Tibial artery (tissue), 4 donors: Measurements from ENCODE around the gene AGBL1.

Experiments
- DNase-seq, 2 donors: peaks; one replicate each; pipeline ENCODE4 v3.0.0-alpha.2; 2019
- H3K27ac ChIP-seq, 2 donors: fragments of 200-600 bp; sonication (generic) in 1 of 2; 1 replicate in 1 of 2; 2 replicates in 1 of 2; pipeline ENCODE4 v1.5.1; 2018 to 2019; ENCODE audit warnings: mild to moderate bottlenecking in 1 of 2
- H3K27me3 ChIP-seq, 2 donors: fragments of 200-600 bp; sonication (generic) in 1 of 2; one replicate each; pipeline versions ENCODE4 v1.5.1 to v1.6.0; 2016 to 2019
- H3K36me3 ChIP-seq, 3 donors: fragments of 200-600 bp; sonication (generic) in 2 of 3; one replicate each; pipeline ENCODE4 v1.5.1; 2016 to 2019; ENCODE audit warnings: mild to moderate bottlenecking in 2 of 3
- H3K4me1 ChIP-seq, 4 donors: fragments of 200-600 bp; sonication (generic) in 2 of 4; 1 replicate in 3 of 4; 2 replicates in 1 of 4; pipeline ENCODE4 v1.5.1; 2016 to 2019
- H3K4me3 ChIP-seq, 2 donors: fragments of 200-600 bp; sonication (generic) in 1 of 2; 1 replicate in 1 of 2; 2 replicates in 1 of 2; pipeline ENCODE4 v1.5.1; 2018 to 2019; ENCODE audit warnings: mild to moderate bottlenecking in 2 of 2
- H3K9me3 ChIP-seq, 3 donors: fragments of 200-600 bp; sonication (generic) in 1 of 3; one replicate each; pipeline ENCODE4 v1.5.1; 2016 to 2019
- intact Hi-C: fragments of 100-400 bp; cut with DNase I; formaldehyde crosslinking; loops from one replicate; pipeline ENCODE4 v1.15.0; 2023; ENCODE audit warnings: low total_unique reads
- TF ChIP-seq, protein P1 (sequence below), 2 experiments: fragments of 200-600 bp in 1 of 2; fragments of 450-650 bp in 1 of 2; IDR thresholded peaks; one replicate each; pipeline ENCODE4 v1.5.1; 2017 to 2019; ENCODE audit warnings: antibody characterized with exemption in 2 of 2, mild to moderate bottlenecking in 1 of 2, moderate library complexity in 1 of 2

Gene AGBL1

GRCh38 chr15:86337071-86337470, 257.4 kb downstream of the AGBL1 start:
- H3K4me1 ChIP-seq: no peaks in the 10 kb centered on the region
- H3K27me3 ChIP-seq: no peaks in the 10 kb centered on the region
- intact Hi-C loops: no loop called here
- H3K4me3 ChIP-seq: no peak overlapping the region
- TF ChIP-seq, protein P1, sequence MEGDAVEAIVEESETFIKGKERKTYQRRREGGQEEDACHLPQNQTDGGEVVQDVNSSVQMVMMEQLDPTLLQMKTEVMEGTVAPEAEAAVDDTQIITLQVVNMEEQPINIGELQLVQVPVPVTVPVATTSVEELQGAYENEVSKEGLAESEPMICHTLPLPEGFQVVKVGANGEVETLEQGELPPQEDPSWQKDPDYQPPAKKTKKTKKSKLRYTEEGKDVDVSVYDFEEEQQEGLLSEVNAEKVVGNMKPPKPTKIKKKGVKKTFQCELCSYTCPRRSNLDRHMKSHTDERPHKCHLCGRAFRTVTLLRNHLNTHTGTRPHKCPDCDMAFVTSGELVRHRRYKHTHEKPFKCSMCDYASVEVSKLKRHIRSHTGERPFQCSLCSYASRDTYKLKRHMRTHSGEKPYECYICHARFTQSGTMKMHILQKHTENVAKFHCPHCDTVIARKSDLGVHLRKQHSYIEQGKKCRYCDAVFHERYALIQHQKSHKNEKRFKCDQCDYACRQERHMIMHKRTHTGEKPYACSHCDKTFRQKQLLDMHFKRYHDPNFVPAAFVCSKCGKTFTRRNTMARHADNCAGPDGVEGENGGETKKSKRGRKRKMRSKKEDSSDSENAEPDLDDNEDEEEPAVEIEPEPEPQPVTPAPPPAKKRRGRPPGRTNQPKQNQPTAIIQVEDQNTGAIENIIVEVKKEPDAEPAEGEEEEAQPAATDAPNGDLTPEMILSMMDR (IDR thresholded peaks at IDR 0.05): no peak
- no peaks in the 10 kb centered on the region for H3K36me3 ChIP-seq
- DNase-seq: no peak
- H3K9me3 ChIP-seq: no peaks in the 10 kb centered on the region
- no peak overlapping the region for H3K27ac ChIP-seq

DNA sequence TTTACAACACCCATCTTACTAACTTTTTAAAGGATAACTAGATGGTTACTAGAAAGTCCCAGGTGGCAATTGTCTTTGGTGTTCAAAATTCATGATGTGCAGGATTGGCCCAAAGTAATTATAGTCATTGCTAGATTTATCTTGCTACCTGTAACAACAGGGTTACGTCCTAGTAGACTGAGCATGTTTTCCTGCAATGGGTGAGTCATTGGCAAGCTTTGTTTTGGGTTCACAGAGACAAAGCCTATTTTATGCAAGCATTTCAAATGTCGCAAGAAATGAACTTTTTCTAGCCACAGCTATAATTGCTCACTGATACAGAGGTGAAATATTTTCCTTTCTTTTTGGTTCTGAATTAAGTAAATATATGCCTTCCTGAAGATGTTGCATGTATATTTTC, 267.6 kb downstream of the AGBL1 start:
- TF ChIP-seq, protein P1 (IDR thresholded peaks at IDR 0.05): no peak
- intact Hi-C loops: no loop called here
- Histone ChIP-seq H3K27me3 (no peaks in the 10 kb centered on the region), H3K9me3 (no peaks in the 10 kb centered on the region), H3K36me3 (no peaks in the 10 kb centered on the region), H3K4me3 (no peak overlapping the region), H3K4me1 (no peaks in the 10 kb centered on the region), H3K27ac (no peak overlapping the region)
- no peak for DNase-seq

DNA sequence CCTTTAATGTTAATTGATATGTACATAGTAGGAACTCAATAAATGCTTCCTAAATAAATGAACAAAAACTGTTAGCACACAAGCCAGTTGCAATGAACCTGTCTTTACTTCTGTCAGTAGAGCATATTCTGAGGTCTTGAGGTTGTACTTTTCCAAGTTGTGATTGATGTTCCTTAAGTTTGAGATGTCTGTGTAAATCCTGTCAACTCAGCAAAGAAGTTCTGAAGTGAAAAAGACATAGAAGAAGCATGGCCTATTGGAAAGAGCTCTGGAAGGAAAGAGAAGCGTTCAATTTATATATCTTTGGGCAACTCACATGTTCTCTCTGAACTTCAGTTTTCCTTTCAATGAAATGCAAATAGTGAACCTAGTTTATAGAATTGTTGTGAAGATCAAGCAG, 269.9 kb downstream of the AGBL1 start:
- Histone ChIP-seq H3K9me3 (no peaks in the 10 kb centered on the region), H3K4me1 (no peaks in the 10 kb centered on the region), H3K27me3 (no peaks in the 10 kb centered on the region), H3K36me3 (no peaks in the 10 kb centered on the region), H3K27ac (no peak overlapping the region), H3K4me3 (no peak overlapping the region)
- DNase-seq: no peak
- intact Hi-C loops: no loop called here
- TF ChIP-seq, protein P1 (IDR thresholded peaks at IDR 0.05): no peak

GRCh38 chr15:86353213-86353612, 273.5 kb downstream of the AGBL1 start:
- TF ChIP-seq, protein P1 (IDR thresholded peaks at IDR 0.05): no peak
- no peaks in the 10 kb centered on the region for H3K9me3 ChIP-seq
- DNase-seq: no peak
- H3K36me3 ChIP-seq: no peaks in the 10 kb centered on the region
- H3K27ac ChIP-seq: no peak overlapping the region
- intact Hi-C loops: no loop called here
- no peak overlapping the region for H3K4me3 ChIP-seq
- no peaks in the 10 kb centered on the region for H3K4me1 ChIP-seq
- H3K27me3 ChIP-seq: no peaks in the 10 kb centered on the region

GRCh38 chr15:86355361-86355760, 275.7 kb downstream of the AGBL1 start:
- H3K27ac ChIP-seq: no peak overlapping the region
- no peak for DNase-seq
- TF ChIP-seq, protein P1 (IDR thresholded peaks at IDR 0.05): no peak

DNA sequence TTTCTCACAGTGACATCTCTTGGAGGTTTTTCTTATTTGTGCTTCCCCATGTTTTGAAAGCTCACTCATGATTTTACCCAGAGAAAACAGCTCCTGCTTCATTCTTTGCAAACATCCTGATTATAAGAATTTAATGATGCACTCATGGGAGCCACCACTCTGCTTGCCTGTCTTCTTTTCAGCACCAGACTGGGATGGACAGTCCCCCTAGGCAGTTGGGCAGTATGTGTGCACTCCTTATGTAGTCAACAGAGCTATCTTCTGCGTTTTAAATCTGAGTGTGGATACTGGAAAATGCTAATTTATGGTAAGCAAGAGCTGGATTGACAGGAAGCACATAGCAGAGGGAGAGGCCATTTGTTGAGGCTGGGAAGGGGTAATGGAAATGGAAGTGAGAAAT, 276.1 kb downstream of the AGBL1 start:
- H3K4me1 ChIP-seq: no peaks in the 10 kb centered on the region
- DNase-seq: no peak
- H3K27me3 ChIP-seq: no peaks in the 10 kb centered on the region
- no peak overlapping the region for H3K27ac ChIP-seq
- TF ChIP-seq, protein P1 (IDR thresholded peaks at IDR 0.05): no peak
- no peaks in the 10 kb centered on the region for H3K36me3 ChIP-seq
- H3K4me3 ChIP-seq: no peak overlapping the region
- intact Hi-C loops: no loop called here
- H3K9me3 ChIP-seq: no peaks in the 10 kb centered on the region

More at GRCh38 chr15:86355361-86355760, 275.7 kb downstream of the AGBL1 start:
- intact Hi-C loops: no loop called here
- Histone ChIP-seq H3K4me3 (no peak overlapping the region), H3K4me1 (no peaks in the 10 kb centered on the region), H3K27me3 (no peaks in the 10 kb centered on the region), H3K9me3 (no peaks in the 10 kb centered on the region), H3K36me3 (no peaks in the 10 kb centered on the region)
